PC-3 (cell line): ENCODE data around the gene BCAN. TPM values are rescaled to one million over a fixed set of nuclear protein-coding genes. Genes with fewer than 3 reads are reported as not detected.

Experiments
- ATAC-seq: fragments of 200-7000 bp; cut with Tn5 transposase; 2 replicates; pipeline ENCODE4 v1.9.1; 2020; ENCODE audit warnings: mild to moderate bottlenecking, moderate library complexity
- BruUV-seq: library from RNA; stranded (reverse); fragments of 400-500 nt; replicated peaks from 2 replicates; lab custom pipeline; 2021; lab: Mats Ljungman, UMichigan
- CTCF ChIA-PET: fragments of 300-600 bp; sonication (Branson Sonifier 250); formaldehyde crosslinking; loops from one replicate; lab custom pipeline; 2022; ENCODE audit warnings: antibody characterized with exemption; lab: Charles Lee
- POLR2A ChIA-PET: fragments of 300-600 bp; sonication (Branson Sonifier 250); formaldehyde crosslinking; loops from one replicate; lab custom pipeline; 2022; ENCODE audit warnings: antibody characterized with exemption; ENCODE audit not compliant: unreplicated experiment; lab: Charles Lee
- DNase-seq: peaks from one replicate; pipeline ENCODE4 v3.0.0-alpha.2; 2015
- H2AFZ ChIP-seq: fragments of 300-600 bp; sonication (generic); 2 replicates; pipeline ENCODE4 v1.6.0; 2016; ENCODE audit warnings: antibody characterized with exemption, low read length
- H3F3A ChIP-seq: fragments of 300-600 bp; sonication (generic); one replicate; pipeline ENCODE4 v1.6.0; 2017; ENCODE audit warnings: antibody characterized with exemption, low read length, control low read depth, mild to moderate bottlenecking; ENCODE audit not compliant: unreplicated experiment
- H3K27ac ChIP-seq: fragments of 300-600 bp; sonication (generic); 2 replicates; pipeline ENCODE4 v1.5.1; 2016; ENCODE audit warnings: mild to moderate bottlenecking, low read length
- H3K27me3 ChIP-seq: fragments of 300-600 bp; sonication (generic); 2 replicates; pipeline ENCODE4 v1.6.1; 2016; ENCODE audit warnings: low read length, mixed read lengths
- H3K36me3 ChIP-seq: fragments of 300-600 bp; sonication (generic); 2 replicates; pipeline ENCODE4 v1.6.1; 2016; ENCODE audit warnings: low read depth, mixed run types, low read length, mixed read lengths
- H3K4me1 ChIP-seq: fragments of 300-600 bp; sonication (generic); 2 replicates; pipeline ENCODE4 v1.5.1; 2016; ENCODE audit warnings: low read length; ENCODE audit not compliant: insufficient read depth
- H3K4me2 ChIP-seq: fragments of 300-600 bp; sonication (generic); 2 replicates; pipeline ENCODE4 v1.6.0; 2016; ENCODE audit warnings: low read length
- H3K4me3 ChIP-seq: fragments of 300-600 bp; sonication (generic); 2 replicates; pipeline ENCODE4 v1.5.1; 2016; ENCODE audit warnings: mild to moderate bottlenecking, low read length, mixed read lengths
- H3K79me2 ChIP-seq: fragments of 300-600 bp; sonication (generic); 2 replicates; pipeline ENCODE4 v1.6.1; 2017; ENCODE audit warnings: low read length, mixed read lengths
- H3K9ac ChIP-seq: fragments of 300-600 bp; sonication (generic); 2 replicates; pipeline ENCODE4 v1.6.0; 2016; ENCODE audit warnings: mild to moderate bottlenecking, low read length
- H3K9me2 ChIP-seq: fragments of 300-600 bp; sonication (generic); replicated peaks from 2 replicates; pipeline ENCODE4 v1.6.1; 2016; ENCODE audit warnings: mixed run types, low read length, mixed read lengths
- H3K9me3 ChIP-seq: fragments of 300-600 bp; sonication (generic); 2 replicates; pipeline ENCODE4 v1.6.1; 2016; ENCODE audit warnings: low read length, mixed read lengths
- H4K20me1 ChIP-seq: fragments of 300-600 bp; sonication (generic); 2 replicates; pipeline ENCODE4 v1.6.1; 2016; ENCODE audit warnings: low read length, mixed read lengths
- EZH2 ChIP-seq: fragments of 300-600 bp; sonication (generic); IDR thresholded peaks from one replicate; pipeline ENCODE4 v1.6.1; 2017; ENCODE audit warnings: antibody characterized with exemption, mild to moderate bottlenecking, low read length; ENCODE audit not compliant: unreplicated experiment
- EZH2phosphoT487 ChIP-seq: fragments of 300-600 bp; sonication (generic); IDR thresholded peaks from 2 replicates; pipeline ENCODE4 v1.6.1; 2018; ENCODE audit warnings: mild to moderate bottlenecking, antibody characterized with exemption, low read length, borderline replicate concordance
- intact Hi-C: fragments of 100-400 bp; cut with micrococcal nuclease; formaldehyde crosslinking; loops from 2 replicates; pipeline ENCODE4 v1.9.0; 2023
- total RNA-seq: library from RNA; depleted of rRNA; stranded (reverse); fragments of >200 nt; gene quantifications from 2 replicates; pipeline ENCODE4 v1.2.3, GENCODE V29; 2014
- TF ChIP-seq, protein P1 (sequence below): fragments of 300-600 bp; sonication (generic); conservative IDR thresholded peaks from 2 replicates; pipeline ENCODE4 v1.5.1; 2017; ENCODE audit warnings: antibody characterized with exemption, low read depth, mild to moderate bottlenecking, low read length

BCAN gene
- total RNA-seq, 1 experiment from 2014 or later = not detected

GRCh38 chr1:156648951-156649350 lies 7.0 kb downstream of the BCAN start:
- H3K4me1 ChIP-seq = no peaks in the 10 kb centered on the region
- ATAC-seq = 0 out of 2 replicates have a peak, but pooled peaks have one; percentile 14
- ChIA-PET POLR2A (no interaction called here), CTCF (interaction anchor here (0.9 to 1.6 kb wide), 3 partner anchors 11 to 22 kb away, joined by 3 read pairs; no protein-coding TSS in a partner anchor)
- intact Hi-C loops = no loop called here
- H3K27ac ChIP-seq = no peak overlapping the region
- H3K9ac ChIP-seq = no peak overlapping the region
- no peaks in the 10 kb centered on the region for H3K27me3 ChIP-seq
- H3K4me2 ChIP-seq = no peak overlapping the region
- H3K9me2 ChIP-seq = no peaks in the 10 kb centered on the region
- DNase-seq = peak; percentile 62
- no peaks in the 10 kb centered on the region for H3F3A ChIP-seq
- no peaks in the 10 kb centered on the region for H3K36me3 ChIP-seq
- no TSS peak for BruUV-seq
- TF ChIP-seq, protein P1, sequence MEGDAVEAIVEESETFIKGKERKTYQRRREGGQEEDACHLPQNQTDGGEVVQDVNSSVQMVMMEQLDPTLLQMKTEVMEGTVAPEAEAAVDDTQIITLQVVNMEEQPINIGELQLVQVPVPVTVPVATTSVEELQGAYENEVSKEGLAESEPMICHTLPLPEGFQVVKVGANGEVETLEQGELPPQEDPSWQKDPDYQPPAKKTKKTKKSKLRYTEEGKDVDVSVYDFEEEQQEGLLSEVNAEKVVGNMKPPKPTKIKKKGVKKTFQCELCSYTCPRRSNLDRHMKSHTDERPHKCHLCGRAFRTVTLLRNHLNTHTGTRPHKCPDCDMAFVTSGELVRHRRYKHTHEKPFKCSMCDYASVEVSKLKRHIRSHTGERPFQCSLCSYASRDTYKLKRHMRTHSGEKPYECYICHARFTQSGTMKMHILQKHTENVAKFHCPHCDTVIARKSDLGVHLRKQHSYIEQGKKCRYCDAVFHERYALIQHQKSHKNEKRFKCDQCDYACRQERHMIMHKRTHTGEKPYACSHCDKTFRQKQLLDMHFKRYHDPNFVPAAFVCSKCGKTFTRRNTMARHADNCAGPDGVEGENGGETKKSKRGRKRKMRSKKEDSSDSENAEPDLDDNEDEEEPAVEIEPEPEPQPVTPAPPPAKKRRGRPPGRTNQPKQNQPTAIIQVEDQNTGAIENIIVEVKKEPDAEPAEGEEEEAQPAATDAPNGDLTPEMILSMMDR = no peak
- TF ChIP-seq EZH2 (no peak), EZH2phosphoT487 (no peak)
- H4K20me1 ChIP-seq = no peaks in the 10 kb centered on the region
- H3K4me3 ChIP-seq = no peak overlapping the region
- no peaks in the 10 kb centered on the region for H3K9me3 ChIP-seq
- no peaks in the 10 kb centered on the region for H3K79me2 ChIP-seq
- no peak overlapping the region for H2AFZ ChIP-seq

DNA sequence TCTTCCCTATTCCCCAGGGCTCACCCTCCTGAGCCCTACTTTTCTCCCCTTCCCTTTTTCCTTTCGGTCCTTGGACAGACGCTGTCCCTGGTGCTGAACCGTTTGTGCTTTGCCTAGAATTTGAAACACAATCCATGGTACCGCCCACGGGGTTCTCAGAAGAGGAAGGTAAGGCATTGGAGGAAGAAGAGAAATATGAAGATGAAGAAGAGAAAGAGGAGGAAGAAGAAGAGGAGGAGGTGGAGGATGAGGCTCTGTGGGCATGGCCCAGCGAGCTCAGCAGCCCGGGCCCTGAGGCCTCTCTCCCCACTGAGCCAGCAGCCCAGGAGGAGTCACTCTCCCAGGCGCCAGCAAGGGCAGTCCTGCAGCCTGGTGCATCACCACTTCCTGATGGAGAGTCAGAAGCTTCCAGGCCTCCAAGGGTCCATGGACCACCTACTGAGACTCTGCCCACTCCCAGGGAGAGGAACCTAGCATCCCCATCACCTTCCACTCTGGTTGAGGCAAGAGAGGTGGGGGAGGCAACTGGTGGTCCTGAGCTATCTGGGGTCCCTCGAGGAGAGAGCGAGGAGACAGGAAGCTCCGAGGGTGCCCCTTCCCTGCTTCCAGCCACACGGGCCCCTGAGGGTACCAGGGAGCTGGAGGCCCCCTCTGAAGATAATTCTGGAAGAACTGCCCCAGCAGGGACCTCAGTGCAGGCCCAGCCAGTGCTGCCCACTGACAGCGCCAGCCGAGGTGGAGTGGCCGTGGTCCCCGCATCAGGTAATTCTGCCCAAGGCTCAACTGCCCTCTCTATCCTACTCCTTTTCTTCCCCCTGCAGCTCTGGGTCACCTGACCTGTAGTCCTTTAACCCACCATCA lies 10.4 kb downstream of the BCAN start:
- Histone ChIP-seq H3K4me2 (no peak overlapping the region), H3K9ac (no peak overlapping the region), H3K9me2 (no peaks in the 10 kb centered on the region), H3K4me1 (peaks cover 6% of the 10 kb centered on the region; the same call in 1 of the 2 replicates), H3K36me3 (no peaks in the 10 kb centered on the region), H3K9me3 (no peaks in the 10 kb centered on the region), H2AFZ (no peak overlapping the region), H3F3A (no peaks in the 10 kb centered on the region), H3K79me2 (no peaks in the 10 kb centered on the region), H3K4me3 (no peak overlapping the region), H4K20me1 (no peaks in the 10 kb centered on the region), H3K27ac (no peak overlapping the region), H3K27me3 (0 out of 2 replicates have a peak, but pooled peaks cover 3% of the 10 kb centered on the region)
- ChIA-PET CTCF (interaction anchor here (1.1 kb wide), 1 partner anchor 25 kb away, joined by 6 read pairs; the partner anchor contains the start of gene NES), POLR2A (no interaction called here)
- DNase-seq (peak; percentile 69), ATAC-seq (peak; percentile 32; the same call in 1 of the 2 replicates)
- intact Hi-C loops = no loop called here
- TF ChIP-seq EZH2phosphoT487 (no peak), EZH2 (no peak)
- TF ChIP-seq, protein P1 = no peak
- BruUV-seq = no TSS peak

- ChIA-PET CTCF (interaction anchor here (0.6 to 1.1 kb wide), 2 partner anchors 24 to 25 kb away, joined by 3 to 6 read pairs; partner anchors contain the start of gene NES), POLR2A (no interaction called here)
- H3K9me2 ChIP-seq = no peaks in the 10 kb centered on the region
- H3K4me1 ChIP-seq = peaks cover 11% of the 10 kb centered on the region; the same call in 1 of the 2 replicates
- H3K9me3 ChIP-seq = no peaks in the 10 kb centered on the region
- no peak overlapping the region for H2AFZ ChIP-seq
- no peak overlapping the region for H3K4me3 ChIP-seq
- TF ChIP-seq, protein P1 = no peak
- no peak for TF ChIP-seq EZH2
- TF ChIP-seq EZH2phosphoT487 = no peak
- H3K79me2 ChIP-seq = no peaks in the 10 kb centered on the region
- no peaks in the 10 kb centered on the region for H3F3A ChIP-seq
- DNase-seq (no peak), ATAC-seq (no peak)
- no peak overlapping the region for H3K9ac ChIP-seq
- H3K27ac ChIP-seq = no peak overlapping the region
- no peaks in the 10 kb centered on the region for H4K20me1 ChIP-seq
- H3K36me3 ChIP-seq = no peaks in the 10 kb centered on the region
- BruUV-seq = no TSS peak
- 0 out of 2 replicates have a peak, but pooled peaks cover 3% of the 10 kb centered on the region for H3K27me3 ChIP-seq
- intact Hi-C loops = no loop called here
- H3K4me2 ChIP-seq = no peak overlapping the region
These were observed 11.1 kb downstream of the BCAN start for GRCh38 chr1:156652992-156653355.
